Transverse colon (tissue), 4 donors: ENCODE results near the gene DMD. TPM values are rescaled to one million over a fixed set of nuclear protein-coding genes. Genes with fewer than 3 reads are reported as not detected.

Experiments used
- DNase-seq: peaks from one replicate; pipeline ENCODE4 v3.0.0-alpha.2; 2019
- H3K27ac ChIP-seq, 4 donors: fragments of 200-600 bp; sonication (generic); 2 replicates each; pipeline ENCODE4 v1.5.1; 2016 to 2018; ENCODE audit warnings: inconsistent platforms in 4 of 4
- H3K27me3 ChIP-seq: fragments of 200-600 bp; sonication (generic); 2 replicates; pipeline ENCODE4 v1.5.1; 2017; ENCODE audit warnings: inconsistent platforms
- H3K36me3 ChIP-seq, 4 donors: fragments of 200-600 bp; sonication (generic); 2 replicates each; pipeline ENCODE4 v1.5.1; 2017 to 2019; ENCODE audit warnings: inconsistent platforms in 4 of 4
- H3K4me1 ChIP-seq, 4 donors: fragments of 200-600 bp; sonication (generic); 2 replicates each; pipeline ENCODE4 v1.5.1; 2017 to 2020; ENCODE audit warnings: inconsistent platforms in 4 of 4
- H3K4me3 ChIP-seq, 4 donors: fragments of 200-600 bp; sonication (generic); 1 replicate in 1 of 4; 2 replicates in 3 of 4; pipeline versions ENCODE4 v1.5.1 to v1.6.1; 2017 to 2019; ENCODE audit warnings: inconsistent platforms in 4 of 4
- H3K9me3 ChIP-seq, 2 donors: fragments of 200-600 bp; sonication (generic); 2 replicates each; pipeline ENCODE4 v1.5.1; 2017 to 2019; ENCODE audit warnings: inconsistent platforms in 2 of 2
- EP300 ChIP-seq: sonication (generic); formaldehyde crosslinking; IDR thresholded peaks from one replicate; pipeline ENCODE4 v1.6.1; 2017; ENCODE audit warnings: antibody characterized with exemption, low read depth
- POLR2A ChIP-seq: fragments of 450-650 bp; IDR thresholded peaks from one replicate; pipeline ENCODE4 v1.6.1; 2016; ENCODE audit warnings: antibody characterized with exemption, mild to moderate bottlenecking, moderate library complexity
- POLR2AphosphoS5 ChIP-seq, 3 donors: sonication (generic); formaldehyde crosslinking; IDR thresholded peaks; one replicate each; pipeline ENCODE4 v1.6.1; 2016; ENCODE audit warnings: antibody characterized with exemption in 3 of 3
- WGBS, 2 donors: methylation state at CpG; one replicate each; pipeline ENCODE4 v1.1.5; 2018; ENCODE audit warnings: low coverage in 1 of 2; 5-methylcytosine and 5-hydroxymethylcytosine counted together
- in situ Hi-C, 4 donors: fragments of 200-750 bp; cut with MboI; loops; one replicate each; pipeline versions ENCODE4 v1.15.0 to v1.15.1; 2017; ENCODE audit warnings: low sequenced_read_pairs in 3 of 4, low pct_ligation_motif_present in 1 of 4, low pct_unique_long_range_greater_than_20kb in 1 of 4
- intact Hi-C: fragments of 100-400 bp; cut with DNase I; formaldehyde crosslinking; loops from one replicate; pipeline ENCODE4 v1.15.1; 2023; ENCODE audit warnings: low total_unique reads
- total RNA-seq, 4 donors: library from RNA; depleted of rRNA; stranded (reverse); fragments of >200 nt; gene quantifications; one replicate each; pipeline ENCODE4 v1.1.0, GENCODE V29; 2016
- TF ChIP-seq, protein P1 (sequence below), 5 experiments: fragments of 200-600 bp in 3 of 5; fragments of 450-650 bp in 2 of 5; sonication (generic) in 3 of 5; IDR thresholded peaks; 1 replicate in 2 of 5; 2 replicates in 3 of 5; pipeline ENCODE4 v1.5.1; 2016 to 2017; ENCODE audit warnings: antibody characterized with exemption in 5 of 5, inconsistent platforms in 3 of 5, mild to moderate bottlenecking in 2 of 5, moderate library complexity in 1 of 5

Gene DMD
- total RNA-seq, 4 donors from 2014 or later = 20.9 to 44.6 (median 32.5) TPM

GRCh38 chrX:32597777-32598176, 613.6 kb downstream of the DMD start:
- Histone ChIP-seq H3K4me1 (no peaks in the 10 kb centered on the region), H3K9me3 (no peaks in the 10 kb centered on the region), H3K27me3 (no peaks in the 10 kb centered on the region), H3K4me3 (no peak overlapping the region), H3K27ac (no peak overlapping the region), H3K36me3 (no peaks in the 10 kb centered on the region)
- TF ChIP-seq EP300 (no peak), POLR2A (no peak), POLR2AphosphoS5 (IDR thresholded peaks at IDR 0.05) (no peak)
- TF ChIP-seq, protein P1, sequence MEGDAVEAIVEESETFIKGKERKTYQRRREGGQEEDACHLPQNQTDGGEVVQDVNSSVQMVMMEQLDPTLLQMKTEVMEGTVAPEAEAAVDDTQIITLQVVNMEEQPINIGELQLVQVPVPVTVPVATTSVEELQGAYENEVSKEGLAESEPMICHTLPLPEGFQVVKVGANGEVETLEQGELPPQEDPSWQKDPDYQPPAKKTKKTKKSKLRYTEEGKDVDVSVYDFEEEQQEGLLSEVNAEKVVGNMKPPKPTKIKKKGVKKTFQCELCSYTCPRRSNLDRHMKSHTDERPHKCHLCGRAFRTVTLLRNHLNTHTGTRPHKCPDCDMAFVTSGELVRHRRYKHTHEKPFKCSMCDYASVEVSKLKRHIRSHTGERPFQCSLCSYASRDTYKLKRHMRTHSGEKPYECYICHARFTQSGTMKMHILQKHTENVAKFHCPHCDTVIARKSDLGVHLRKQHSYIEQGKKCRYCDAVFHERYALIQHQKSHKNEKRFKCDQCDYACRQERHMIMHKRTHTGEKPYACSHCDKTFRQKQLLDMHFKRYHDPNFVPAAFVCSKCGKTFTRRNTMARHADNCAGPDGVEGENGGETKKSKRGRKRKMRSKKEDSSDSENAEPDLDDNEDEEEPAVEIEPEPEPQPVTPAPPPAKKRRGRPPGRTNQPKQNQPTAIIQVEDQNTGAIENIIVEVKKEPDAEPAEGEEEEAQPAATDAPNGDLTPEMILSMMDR (IDR thresholded peaks at IDR 0.05) = no peak
- no peak for DNase-seq
- in situ Hi-C loops = no loop called here
- intact Hi-C loops = no loop called here
- 73 to 78% methylated on average over 2 to 4 of the region's 4 CpGs for WGBS, 2 donors

GRCh38 chrX:32592786-32593185, 618.6 kb downstream of the DMD start:
- no peaks in the 10 kb centered on the region for H3K36me3 ChIP-seq
- 86% methylated on average over 7 of the region's 7 CpGs; no CpG with 5 or more reads in 1 of the 2 donors for WGBS, 2 donors
- TF ChIP-seq POLR2AphosphoS5 (IDR thresholded peaks at IDR 0.05) (no peak), POLR2A (no peak)
- no peaks in the 10 kb centered on the region for H3K9me3 ChIP-seq
- no peaks in the 10 kb centered on the region for H3K4me1 ChIP-seq
- H3K27me3 ChIP-seq = no peaks in the 10 kb centered on the region
- in situ Hi-C loops (no loop called here), intact Hi-C loops (no loop called here)
- H3K4me3 ChIP-seq = no peak overlapping the region
- no peak for DNase-seq
- no peak overlapping the region for H3K27ac ChIP-seq

- in situ Hi-C loops = no loop called here
Measured at GRCh38 chrX:32591589-32591988, 619.8 kb downstream of the DMD start.

DNA sequence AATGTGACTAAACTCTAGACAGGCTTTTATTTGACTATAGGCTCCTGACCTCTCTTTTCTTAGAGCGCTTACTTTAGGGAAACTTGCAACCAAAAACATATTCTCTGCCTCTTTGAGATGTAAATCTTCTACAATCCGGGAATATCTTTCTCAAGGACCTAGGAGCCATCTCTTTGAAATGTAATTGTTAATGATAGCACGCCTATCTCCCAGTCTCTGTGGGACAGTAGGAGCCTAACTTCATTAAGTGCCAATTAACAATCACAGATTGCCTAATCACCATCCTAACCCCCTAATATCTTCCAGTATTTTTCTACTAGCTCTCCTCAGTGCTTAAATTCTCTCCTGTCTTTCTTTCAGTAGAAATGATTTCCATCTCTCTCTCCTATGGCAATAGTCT, 628.6 kb downstream of the DMD start:
- DNase-seq = no peak
- H3K27ac ChIP-seq = no peak overlapping the region
- H3K4me1 ChIP-seq = no peaks in the 10 kb centered on the region
- 60% methylated on average over 3 of the region's 3 CpGs; no CpG with 5 or more reads in 1 of the 2 donors for WGBS, 2 donors
- no peaks in the 10 kb centered on the region for H3K27me3 ChIP-seq
- in situ Hi-C loops (no loop called here), intact Hi-C loops (no loop called here)
- H3K9me3 ChIP-seq = no peaks in the 10 kb centered on the region
- TF ChIP-seq POLR2AphosphoS5 (IDR thresholded peaks at IDR 0.05) = no peak
- no peak for TF ChIP-seq EP300
- TF ChIP-seq POLR2A = no peak
- TF ChIP-seq, protein P1 (IDR thresholded peaks at IDR 0.05) = no peak
- no peak overlapping the region for H3K4me3 ChIP-seq
- H3K36me3 ChIP-seq = no peaks in the 10 kb centered on the region

More at GRCh38 chrX:32591589-32591988, 619.8 kb downstream of the DMD start:
- H3K4me1 ChIP-seq = no peaks in the 10 kb centered on the region
- no peak for DNase-seq
- no peak overlapping the region for H3K4me3 ChIP-seq
- TF ChIP-seq POLR2AphosphoS5 (IDR thresholded peaks at IDR 0.05) (no peak), POLR2A (no peak)
- TF ChIP-seq, protein P1 (IDR thresholded peaks at IDR 0.05) = no peak
- no peaks in the 10 kb centered on the region for H3K36me3 ChIP-seq
- WGBS, 2 donors = 92% methylated on average over 10 of the region's 10 CpGs; no CpG with 5 or more reads in 1 of the 2 donors
- H3K27me3 ChIP-seq = no peaks in the 10 kb centered on the region
- no peaks in the 10 kb centered on the region for H3K9me3 ChIP-seq
- intact Hi-C loops = no loop called here
- no peak overlapping the region for H3K27ac ChIP-seq

- in situ Hi-C loops = no loop called here
- no peaks in the 10 kb centered on the region for H3K9me3 ChIP-seq
Measured at GRCh38 chrX:32576885-32577284, 634.5 kb downstream of the DMD start.

More at GRCh38 chrX:32576885-32577284, 634.5 kb downstream of the DMD start:
- H3K4me1 ChIP-seq = no peaks in the 10 kb centered on the region
- 66% methylated on average over 2 of the region's 2 CpGs; no CpG with 5 or more reads in 1 of the 2 donors for WGBS, 2 donors
- intact Hi-C loops = no loop called here
- no peak overlapping the region for H3K27ac ChIP-seq
- DNase-seq = no peak
- no peaks in the 10 kb centered on the region for H3K27me3 ChIP-seq
- no peak overlapping the region for H3K4me3 ChIP-seq
- no peaks in the 10 kb centered on the region for H3K36me3 ChIP-seq
- TF ChIP-seq EP300 (no peak), POLR2A (no peak), POLR2AphosphoS5 (IDR thresholded peaks at IDR 0.05) (no peak)
- TF ChIP-seq, protein P1 (IDR thresholded peaks at IDR 0.05) = no peak
